ENCODE data around the gene POLR2J.

Gene POLR2J

GRCh38 chr7:102432442-102433218 lies 46.1 kb downstream of the POLR2J start:
- TF ChIP-seq CTCF (IDR thresholded peaks at IDR 0.05), result no peak

GRCh38 chr7:102431617-102432298 lies 47.0 kb downstream of the POLR2J start:
- no peak for TF ChIP-seq CTCF (IDR thresholded peaks at IDR 0.05)

- no peak for TF ChIP-seq CTCF (IDR thresholded peaks at IDR 0.05)
Measured at GRCh38 chr7:102429141-102429899, 49.4 kb downstream of the POLR2J start.

- no peak for TF ChIP-seq CTCF (IDR thresholded peaks at IDR 0.05)
Measured at GRCh38 chr7:102427019-102427405, 51.7 kb downstream of the POLR2J start.

- no peak for TF ChIP-seq CTCF (IDR thresholded peaks at IDR 0.05)
Measured at GRCh38 chr7:102426268-102427018, 52.3 kb downstream of the POLR2J start.

- no peak for TF ChIP-seq CTCF (IDR thresholded peaks at IDR 0.05)
Measured at GRCh38 chr7:102425639-102426267, 53.0 kb downstream of the POLR2J start.

All from LNCAP (cell line).